Endothelial cell (in vitro differentiated cells): ENCODE measurements around the gene HDDC3. TPM values are rescaled to one million over a fixed set of nuclear protein-coding genes. Genes with fewer than 3 reads are reported as not detected.
A peak's percentile ranks its signal among the peaks of the same experiment; 100 is the strongest.
"Not testable (repeated sequence)": the region's sequence is repeated elsewhere in the genome, so short reads cannot be mapped to it uniquely, and the experiment has no call there.

ENCODE experiments used
- DNase-seq: peaks from one replicate; pipeline ENCODE4 v3.0.0; 2021; ENCODE audit warnings: low spot score
- H3K27ac Mint-ChIP-seq: one replicate; pipeline ENCODE4 v1.8.0; 2021; ENCODE audit warnings: mixed read lengths, inconsistent platforms; ENCODE audit not compliant: unreplicated experiment
- H3K27me3 Mint-ChIP-seq: one replicate; pipeline ENCODE4 v1.8.0; 2021; ENCODE audit warnings: mild to moderate bottlenecking, moderate library complexity, mixed read lengths, inconsistent platforms; ENCODE audit not compliant: unreplicated experiment
- H3K36me3 Mint-ChIP-seq: one replicate; pipeline ENCODE4 v1.8.0; 2021; ENCODE audit warnings: mild to moderate bottlenecking, low read depth, mixed read lengths, inconsistent platforms; ENCODE audit not compliant: unreplicated experiment
- H3K4me1 Mint-ChIP-seq: one replicate; pipeline ENCODE4 v1.8.0; 2021; ENCODE audit warnings: mild to moderate bottlenecking, mixed read lengths, inconsistent platforms; ENCODE audit not compliant: unreplicated experiment
- H3K4me3 Mint-ChIP-seq: one replicate; pipeline ENCODE4 v1.8.0; 2021; ENCODE audit warnings: mild to moderate bottlenecking, mixed read lengths, inconsistent platforms; ENCODE audit not compliant: unreplicated experiment
- H3K9me3 Mint-ChIP-seq: one replicate; pipeline ENCODE4 v1.8.0; 2021; ENCODE audit warnings: mixed read lengths, inconsistent platforms; ENCODE audit not compliant: unreplicated experiment
- CTCF ChIP-seq: fragments of 200-600 bp; sonication (generic); IDR thresholded peaks from one replicate; pipeline ENCODE4 v1.5.0; 2021; ENCODE audit warnings: antibody characterized with exemption; ENCODE audit not compliant: unreplicated experiment
- total RNA-seq: library from RNA; stranded (reverse); fragmentation: NEBNext Ultra II Directional; extraction: Animal tissue kit (Norgen Biotek cat#: 25700); gene quantifications from one replicate; pipeline ENCODE4 v1.2.1, GENCODE V29; 2021; ENCODE audit not compliant: unreplicated experiment

HDDC3 gene
- total RNA-seq, 1 donor from 2014 or later, result 14.5 TPM

GRCh38 chr15:90932660-90932991 is 277 bp upstream of the HDDC3 start:
- Mint-ChIP-seq H3K36me3 (peaks cover 5% of the 10 kb centered on the region), H3K27ac (no peak overlapping the region)

GRCh38 chr15:90931575-90931827 is 848 bp downstream of the HDDC3 start:
- H3K4me1 Mint-ChIP-seq, result peaks cover 17% of the 10 kb centered on the region
- H3K27me3 Mint-ChIP-seq, result peaks cover 2% of the 10 kb centered on the region
- no peaks in the 10 kb centered on the region for H3K9me3 Mint-ChIP-seq

More at GRCh38 chr15:90932660-90932991, 277 bp upstream of the HDDC3 start:
- Mint-ChIP-seq H3K27me3 (peaks cover 2% of the 10 kb centered on the region), H3K4me3 (no peak overlapping the region), H3K9me3 (no peaks in the 10 kb centered on the region), H3K4me1 (peaks cover 20% of the 10 kb centered on the region)
- DNase-seq, result no peak
- TF ChIP-seq CTCF, result no peak

DNA sequence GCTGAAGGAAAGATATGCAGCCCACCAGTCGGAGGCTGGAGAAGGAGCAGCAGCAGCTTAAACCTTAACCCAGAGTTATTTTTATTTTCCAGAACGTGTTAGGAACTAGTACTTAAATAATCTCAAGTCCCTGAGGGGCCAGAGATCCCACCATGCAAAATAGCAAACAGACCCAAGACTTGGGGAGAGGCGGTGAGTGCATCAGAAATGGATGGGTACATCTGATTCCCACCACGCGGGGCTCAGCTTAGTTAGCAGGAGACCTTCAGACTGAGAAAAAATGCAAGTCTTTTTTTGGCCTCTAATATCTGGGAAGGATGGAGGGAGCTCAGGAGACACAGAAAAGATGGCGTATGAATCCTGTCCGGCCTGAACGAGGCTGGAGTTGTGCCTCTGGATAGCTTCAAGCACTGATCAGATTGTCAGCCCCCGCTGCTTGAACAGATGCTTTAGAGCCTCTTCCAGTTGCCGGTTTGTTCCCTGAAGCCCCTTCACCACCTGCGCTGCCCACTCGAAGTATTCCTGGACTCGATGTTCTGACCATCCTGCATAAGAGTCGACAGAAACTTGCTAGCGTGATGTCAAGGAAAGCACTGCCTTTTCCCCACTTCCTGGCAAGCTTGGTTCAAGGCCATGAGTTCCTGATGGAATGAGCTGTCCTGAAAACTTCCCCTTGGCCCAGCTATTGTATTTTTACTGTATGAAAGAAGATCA is 1.3 kb downstream of the HDDC3 start:
- peaks cover under 1% of the 10 kb centered on the region for H3K36me3 Mint-ChIP-seq
- no peak for DNase-seq
- H3K4me1 Mint-ChIP-seq, result peaks cover 12% of the 10 kb centered on the region
- no peak overlapping the region for H3K27ac Mint-ChIP-seq
- no peak for TF ChIP-seq CTCF
- peaks cover 2% of the 10 kb centered on the region for H3K27me3 Mint-ChIP-seq
- peak overlapping the region; percentile 83 for H3K4me3 Mint-ChIP-seq
- H3K9me3 Mint-ChIP-seq, result no peaks in the 10 kb centered on the region

More at GRCh38 chr15:90931575-90931827, 848 bp downstream of the HDDC3 start:
- no peak for DNase-seq
- Mint-ChIP-seq H3K27ac (no peak overlapping the region), H3K4me3 (peak overlapping the region; percentile 89), H3K36me3 (peaks cover 5% of the 10 kb centered on the region)
- no peak for TF ChIP-seq CTCF

GRCh38 chr15:90929246-90930019 is 2.9 kb downstream of the HDDC3 start:
- Mint-ChIP-seq H3K27ac (peak overlapping the region; percentile 41), H3K36me3 (no peaks in the 10 kb centered on the region), H3K27me3 (peaks cover 2% of the 10 kb centered on the region), H3K4me3 (no peak overlapping the region), H3K4me1 (peaks cover 8% of the 10 kb centered on the region), H3K9me3 (no peaks in the 10 kb centered on the region)
- no peak for TF ChIP-seq CTCF
- no peak for DNase-seq

GRCh38 chr15:90928106-90928505 is 4.2 kb downstream of the HDDC3 start:
- H3K9me3 Mint-ChIP-seq, H3K4me1 Mint-ChIP-seq, H3K36me3 Mint-ChIP-seq, H3K27ac Mint-ChIP-seq, H3K27me3 Mint-ChIP-seq, H3K4me3 Mint-ChIP-seq, DNase-seq: not testable (repeated sequence)

- not testable (repeated sequence) for H3K4me3 Mint-ChIP-seq, H3K4me1 Mint-ChIP-seq, H3K27me3 Mint-ChIP-seq, H3K27ac Mint-ChIP-seq, H3K9me3 Mint-ChIP-seq, DNase-seq, H3K36me3 Mint-ChIP-seq
These were observed 5.6 kb downstream of the HDDC3 start for GRCh38 chr15:90926766-90927165.
